NOMO-1 (cell line): ENCODE measurements around the gene RTKN.
"Not testable (repeated sequence)": the region's sequence is repeated elsewhere in the genome, so short reads cannot be mapped to it uniquely, and the experiment has no call there.

Experiments used
- DNase-seq, 2 experiments: peaks; one replicate each; lab custom pipeline; 2025; ENCODE audit not compliant: unreplicated experiment in 2 of 2; lab: John Stamatoyannopoulos, UW

Gene RTKN, protein sequence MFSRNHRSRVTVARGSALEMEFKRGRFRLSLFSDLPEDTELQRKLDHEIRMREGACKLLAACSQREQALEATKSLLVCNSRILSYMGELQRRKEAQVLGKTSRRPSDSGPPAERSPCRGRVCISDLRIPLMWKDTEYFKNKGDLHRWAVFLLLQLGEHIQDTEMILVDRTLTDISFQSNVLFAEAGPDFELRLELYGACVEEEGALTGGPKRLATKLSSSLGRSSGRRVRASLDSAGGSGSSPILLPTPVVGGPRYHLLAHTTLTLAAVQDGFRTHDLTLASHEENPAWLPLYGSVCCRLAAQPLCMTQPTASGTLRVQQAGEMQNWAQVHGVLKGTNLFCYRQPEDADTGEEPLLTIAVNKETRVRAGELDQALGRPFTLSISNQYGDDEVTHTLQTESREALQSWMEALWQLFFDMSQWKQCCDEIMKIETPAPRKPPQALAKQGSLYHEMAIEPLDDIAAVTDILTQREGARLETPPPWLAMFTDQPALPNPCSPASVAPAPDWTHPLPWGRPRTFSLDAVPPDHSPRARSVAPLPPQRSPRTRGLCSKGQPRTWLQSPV

DNA sequence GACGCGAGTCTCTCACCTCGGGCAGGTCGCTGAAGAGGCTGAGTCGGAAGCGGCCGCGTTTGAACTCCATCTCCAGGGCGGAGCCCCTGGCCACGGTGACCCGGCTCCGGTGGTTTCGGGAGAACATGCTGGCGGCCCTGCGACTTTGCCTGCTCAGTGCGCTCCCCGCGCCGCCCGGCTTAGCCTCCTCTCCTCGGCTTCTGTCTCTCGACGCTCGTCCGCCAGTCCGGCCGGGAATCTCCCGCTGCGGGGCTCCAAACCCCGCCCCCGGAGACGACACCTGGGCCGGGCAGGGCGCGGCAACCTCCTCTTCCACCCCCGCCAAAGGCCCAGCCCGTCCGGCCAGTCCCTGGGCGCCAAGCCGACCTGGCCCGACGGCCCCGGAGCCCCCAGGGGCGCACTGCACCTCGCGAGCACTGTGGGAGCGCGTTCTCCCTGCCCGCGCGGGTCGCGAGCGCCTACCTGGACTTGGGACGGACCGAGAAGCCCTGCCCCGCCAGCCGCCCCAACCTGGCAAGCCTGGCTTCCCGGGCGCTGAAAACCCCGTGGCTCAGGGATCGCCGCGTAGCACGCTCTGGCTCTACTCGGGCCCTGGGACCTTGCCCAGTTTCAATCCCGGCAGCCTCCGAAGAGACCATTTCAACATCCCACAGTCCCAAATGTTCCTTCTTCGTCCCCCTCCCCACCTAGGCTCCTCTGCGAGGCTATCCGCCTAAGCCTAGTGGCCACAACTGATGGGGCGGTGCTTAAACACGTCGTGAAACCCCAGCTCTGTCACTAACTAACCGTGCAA is at the start of gene RTKN:
RTKN (minus strand) TSS at position 248 of the 793 bp plus-strand sequence; CDS start at position 127, 121 bp downstream.
- DNase-seq = no peak

DNA sequence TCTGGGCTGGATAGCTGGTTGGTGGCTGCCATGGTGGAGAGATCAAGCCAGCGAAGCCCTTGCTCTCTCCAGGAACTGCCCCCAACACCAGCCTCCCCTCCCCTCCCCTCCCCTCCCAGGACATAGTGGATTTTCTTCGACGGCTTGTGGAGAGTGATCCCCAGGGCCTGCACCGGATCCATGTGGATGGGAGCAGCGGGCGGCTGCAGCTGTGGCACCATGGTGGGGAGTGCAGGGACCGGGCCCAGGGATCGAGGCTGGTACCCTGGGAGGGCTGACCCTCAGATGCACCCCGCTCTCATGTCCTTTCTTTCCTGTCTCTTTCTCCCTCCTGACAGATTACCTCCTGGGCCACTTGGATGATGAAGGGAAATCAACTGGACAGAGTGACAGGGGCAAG is 48.2 kb upstream of the RTKN start:
- no peak for DNase-seq

DNA sequence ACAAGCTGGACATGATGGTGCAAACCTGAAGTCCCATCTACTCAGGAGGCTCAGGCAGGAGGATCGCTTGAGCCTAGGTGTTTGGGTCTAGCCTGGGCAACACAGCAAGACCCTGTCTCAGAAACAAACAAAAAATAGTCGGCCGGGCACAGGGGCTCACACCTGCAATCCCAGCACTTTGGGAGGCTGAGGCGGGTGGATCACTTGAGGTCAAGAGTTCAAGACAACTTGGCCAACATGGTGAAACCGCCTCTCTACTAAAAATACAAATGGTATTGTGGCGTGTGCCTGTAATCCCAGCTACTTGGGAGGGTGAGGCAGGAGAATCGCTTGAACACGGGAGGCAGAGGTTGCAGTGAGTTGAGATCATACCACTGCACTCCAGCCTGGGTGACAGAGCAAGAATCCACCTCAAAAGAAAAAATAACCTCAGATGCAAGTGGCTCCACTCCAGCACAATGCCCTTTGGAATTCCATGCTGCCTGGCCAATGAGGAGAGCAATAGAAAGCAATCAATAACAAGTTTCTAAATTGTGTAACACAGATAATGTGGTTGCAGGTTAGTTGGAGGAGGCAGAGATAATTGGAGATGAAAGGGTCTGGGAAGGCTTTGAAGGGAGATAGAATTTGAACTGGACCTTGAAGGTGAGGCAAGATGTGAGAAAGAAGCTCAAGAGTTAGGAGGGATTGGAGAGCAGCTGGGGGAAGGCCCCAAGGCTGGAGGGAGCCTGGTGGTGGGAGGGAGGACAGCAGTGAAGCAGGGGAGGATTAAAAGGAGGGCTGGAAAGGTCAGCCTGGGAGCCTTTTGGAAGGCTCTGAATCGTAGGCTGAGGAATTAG is 47.1 kb upstream of the RTKN start:
- DNase-seq = no peak

DNA sequence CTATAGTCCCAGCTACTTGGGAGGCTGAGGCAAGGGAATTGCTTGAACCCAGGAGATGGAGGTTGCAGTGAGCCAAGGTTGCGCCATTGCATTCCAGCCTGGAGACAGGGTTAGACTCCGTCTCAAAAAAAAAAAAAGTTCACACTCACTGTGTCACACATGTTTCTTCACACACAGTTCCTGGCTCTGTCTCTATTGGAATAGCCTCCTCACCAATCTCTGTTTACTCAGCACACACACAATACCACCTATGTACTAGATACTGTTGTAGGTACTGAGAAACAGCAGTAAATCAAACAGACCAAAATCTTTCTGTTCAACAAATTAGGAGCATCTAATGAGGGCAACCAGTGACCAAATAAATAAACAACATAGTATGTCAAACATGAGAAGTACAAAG is 44.4 kb upstream of the RTKN start:
- DNase-seq = no peak

DNA sequence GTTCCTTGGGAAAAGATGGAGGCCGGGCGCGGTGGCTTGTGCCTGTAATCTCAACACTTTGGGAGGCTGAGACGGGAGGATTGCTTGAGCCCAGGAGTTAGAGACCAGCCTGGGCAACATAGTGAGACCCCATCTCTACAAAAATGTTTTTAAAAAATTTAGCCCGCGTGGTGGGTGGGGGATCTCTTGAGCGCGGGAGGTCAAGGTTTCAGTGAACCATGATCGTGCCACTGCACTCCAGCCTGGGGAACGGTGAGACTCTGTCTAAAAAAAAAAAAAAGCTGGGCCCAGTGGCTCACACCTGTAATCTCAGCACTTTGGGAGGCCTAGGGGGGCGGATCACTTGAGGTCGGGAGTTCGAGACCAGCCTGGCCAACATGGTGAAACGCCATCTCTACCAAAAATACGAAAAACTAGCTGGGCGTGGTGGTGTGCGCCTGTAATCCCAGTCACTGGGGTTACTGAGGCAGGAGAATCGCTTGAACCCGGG is 42.0 kb upstream of the RTKN start:
- not testable (repeated sequence) for DNase-seq

DNA sequence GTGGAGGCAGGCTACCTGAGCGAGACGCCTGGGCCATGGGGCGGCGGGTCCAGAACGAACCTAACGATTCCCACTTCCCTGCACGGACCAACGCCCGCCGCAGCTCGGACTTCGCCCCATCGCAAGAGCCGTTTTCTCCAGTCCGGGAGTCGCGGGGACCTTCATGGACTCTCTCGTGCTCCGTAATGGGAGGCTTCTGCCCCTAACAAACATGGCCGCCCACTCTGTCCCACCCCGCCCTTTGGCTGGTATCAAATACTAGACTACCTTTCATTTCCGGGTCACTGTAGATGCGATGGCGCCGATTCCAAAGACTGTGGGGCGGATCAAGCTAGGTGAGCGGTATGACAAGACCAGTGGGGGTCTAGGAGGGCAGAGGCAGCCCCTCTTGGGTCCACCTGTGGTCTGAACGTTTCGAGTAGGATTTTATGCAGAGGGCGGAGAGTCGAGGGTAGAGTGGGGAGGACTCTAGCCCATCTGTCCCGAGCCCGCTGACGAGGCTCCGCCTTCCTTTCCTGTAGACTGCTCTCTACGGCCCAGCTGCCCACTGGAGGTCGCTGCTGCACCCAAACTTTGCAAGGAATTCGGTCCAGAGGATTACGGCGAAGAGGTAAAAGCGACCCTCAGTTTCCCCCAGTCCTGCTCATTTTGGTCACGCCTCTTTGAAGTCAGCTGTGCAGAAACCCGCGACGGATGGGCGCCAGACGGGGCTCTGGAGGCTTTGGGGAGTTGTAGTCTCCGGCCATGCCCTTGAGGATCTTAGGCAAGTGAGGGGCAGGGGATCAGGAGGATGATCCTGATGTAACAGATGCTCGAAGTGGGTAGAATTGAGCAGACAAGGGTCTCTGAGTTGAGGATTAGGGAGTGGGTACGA is 41.3 kb upstream of the RTKN start, which contains the start of the genes CCDC142 and TTC31:
CCDC142 (minus strand) TSS at position 198 of the 874 bp plus-strand sequence; CDS start at position 37, 161 bp downstream.
TTC31 (plus strand) TSS at position 281 of the 874 bp plus-strand sequence; CDS start at position 296, 15 bp downstream.
- DNase-seq = peak; percentile 94 to 97

DNA sequence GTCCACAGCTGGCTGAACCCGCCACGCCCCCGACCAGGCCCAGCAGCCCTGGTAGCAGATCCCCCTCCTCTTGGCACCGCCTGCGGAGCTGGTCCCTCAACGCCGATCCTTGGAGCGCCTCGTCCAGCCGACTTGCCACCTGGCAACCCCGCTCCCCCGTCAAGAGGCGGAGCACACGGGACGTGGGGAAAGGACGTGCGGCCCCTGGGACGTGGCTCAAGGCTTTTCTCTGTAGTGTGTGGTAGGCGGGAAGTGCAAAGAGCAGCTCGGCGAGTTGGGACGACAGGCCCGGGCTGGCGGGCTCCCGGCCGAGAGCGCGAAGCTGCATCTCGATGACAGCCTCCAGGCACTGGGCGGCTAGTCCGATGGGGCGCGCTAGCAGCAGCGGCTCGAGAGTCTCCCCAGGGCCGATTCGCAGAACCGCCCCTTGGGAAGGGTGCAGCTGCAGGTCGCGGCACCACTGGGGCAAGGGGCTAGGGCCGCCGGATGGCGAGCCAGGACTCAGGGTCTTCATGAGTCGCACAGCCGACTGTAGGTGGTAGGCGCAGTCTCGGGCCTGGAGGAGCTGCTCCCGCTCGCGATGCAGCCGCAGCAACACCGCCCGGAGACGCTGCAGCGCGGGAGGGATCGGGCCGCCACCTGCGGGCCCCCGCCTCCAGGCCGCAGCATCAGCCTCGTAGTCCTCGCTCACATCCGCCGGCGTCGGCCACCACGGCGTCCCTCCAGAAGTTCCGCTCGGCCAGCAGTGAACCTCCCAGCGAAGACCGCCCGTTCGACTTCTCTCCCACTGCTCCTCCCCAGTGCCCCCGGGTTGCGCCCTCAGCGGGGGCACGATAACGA is 40.4 kb upstream of the RTKN start:
- DNase-seq = peak; percentile 67 to 75

DNA sequence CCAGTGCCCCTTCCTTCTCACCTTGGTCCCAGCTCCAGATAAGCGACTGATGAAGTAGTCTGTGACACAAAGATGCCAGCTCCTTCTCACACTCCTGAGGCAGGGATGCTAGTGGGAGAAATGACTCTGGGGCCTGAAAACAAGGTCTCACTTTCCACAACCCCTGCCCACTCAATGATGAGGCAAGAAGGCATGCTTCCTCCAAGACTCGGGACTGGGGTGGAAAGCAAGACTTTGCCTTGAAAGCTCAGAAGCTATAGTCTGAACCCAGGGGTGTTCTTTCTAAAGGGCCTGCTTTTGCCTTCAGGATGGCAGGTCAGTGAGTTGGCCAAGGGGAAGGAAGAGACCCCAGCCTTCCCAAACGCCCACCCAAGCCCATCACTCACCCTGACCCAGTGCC is 39.7 kb upstream of the RTKN start:
- no peak for DNase-seq

DNA sequence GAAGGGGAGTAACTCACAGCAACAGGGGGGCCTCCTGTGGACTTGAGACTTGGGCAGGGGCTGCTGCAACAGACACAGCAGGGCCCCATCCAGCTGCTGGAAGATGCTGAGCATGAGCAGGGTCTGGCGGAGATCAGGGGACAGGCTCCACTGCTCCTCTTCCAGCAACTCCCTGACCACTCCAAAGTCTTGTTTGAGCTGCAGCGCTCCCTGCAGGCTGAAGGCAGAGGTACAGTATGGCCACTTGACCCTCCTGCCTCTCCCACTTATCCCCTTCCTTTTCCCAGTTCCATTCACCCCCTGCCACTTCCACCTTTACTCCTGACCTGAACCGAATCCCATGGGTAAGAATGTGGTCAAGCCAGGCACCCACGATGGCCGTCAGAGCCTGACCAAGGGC is 33.2 kb upstream of the RTKN start:
- no peak for DNase-seq

DNA sequence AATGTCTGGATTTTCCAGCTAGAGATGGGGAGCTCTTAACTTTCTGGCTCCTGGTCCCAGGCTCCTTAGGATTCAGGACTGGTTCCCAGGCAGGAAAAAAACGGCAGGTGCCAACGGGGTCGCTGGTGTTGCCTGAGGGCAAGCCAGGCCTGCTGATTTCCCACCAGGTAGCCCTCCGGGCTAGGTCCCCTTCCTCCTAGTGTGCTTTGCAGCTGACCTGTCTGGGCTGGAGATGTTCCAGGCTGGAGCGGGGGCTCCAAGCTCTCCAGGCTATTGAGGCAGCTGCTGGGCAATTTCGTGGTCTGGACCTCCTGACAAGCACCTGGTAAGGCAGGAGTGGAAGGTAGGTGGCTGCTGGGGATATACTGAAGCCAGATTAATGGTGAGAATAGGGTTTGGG is 32.7 kb upstream of the RTKN start:
- no peak for DNase-seq

DNA sequence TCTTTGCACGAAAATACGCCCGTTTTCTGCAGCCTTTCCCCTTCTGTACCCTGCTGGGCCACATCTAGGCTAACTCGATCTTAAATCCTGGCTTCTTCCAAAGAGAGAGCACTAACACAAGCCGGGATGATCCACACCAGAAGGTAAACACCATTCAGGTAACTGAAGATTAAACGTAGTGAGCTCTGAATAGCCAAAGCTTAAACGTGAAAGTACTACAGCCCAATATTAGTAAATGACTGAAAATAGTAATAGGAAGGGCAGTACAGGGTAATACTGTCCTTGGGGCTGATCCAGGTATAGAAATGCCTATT is 31.2 kb upstream of the RTKN start:
- DNase-seq = no peak

DNA sequence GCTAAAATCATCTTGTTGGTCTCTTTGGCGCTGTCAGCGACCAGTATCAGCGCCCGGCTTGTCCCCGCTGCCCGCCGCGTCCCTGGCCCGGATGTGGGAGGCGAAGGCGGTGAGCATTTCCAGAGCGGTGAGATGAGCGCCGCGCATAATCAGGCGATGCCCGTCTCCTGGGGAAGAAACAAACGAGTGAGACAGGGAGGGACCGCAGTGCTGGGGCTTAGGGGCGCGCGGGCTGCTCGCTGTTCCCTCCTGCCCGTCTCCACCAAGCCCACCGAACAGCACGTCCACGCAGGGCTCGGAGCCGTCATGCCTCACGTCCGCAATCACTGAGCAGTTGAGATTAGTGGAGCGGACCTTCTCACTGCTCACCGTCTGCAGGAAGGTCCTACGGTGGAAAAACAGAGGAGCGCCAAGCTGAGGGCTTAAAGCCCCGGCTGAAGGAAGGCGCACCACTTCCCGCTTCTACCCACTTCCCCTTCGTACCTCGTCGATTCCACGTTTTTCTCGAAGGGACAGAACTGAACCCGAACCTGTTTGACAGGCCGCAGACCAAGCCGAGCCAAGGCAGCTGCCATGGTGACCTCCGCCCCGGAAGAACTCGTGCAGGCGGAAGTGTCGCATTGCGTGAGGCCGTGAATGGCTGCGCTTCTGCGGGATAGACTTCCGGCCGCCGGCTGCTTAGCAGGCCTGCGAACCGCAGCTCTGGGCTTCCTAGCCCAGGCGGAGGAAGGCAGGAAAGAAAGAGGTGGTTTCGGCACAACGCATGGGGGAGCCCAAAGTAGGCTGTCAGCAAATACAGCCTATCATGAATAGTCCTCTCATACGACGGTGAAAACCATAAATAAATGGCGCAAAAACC is 30.6 kb upstream of the RTKN start, which contains the start of gene MRPL53:
MRPL53 (minus strand) TSS at position 595 of the 859 bp plus-strand sequence; CDS start at position 575, 20 bp downstream.
- peak; percentile 90 to 93 for DNase-seq

DNA sequence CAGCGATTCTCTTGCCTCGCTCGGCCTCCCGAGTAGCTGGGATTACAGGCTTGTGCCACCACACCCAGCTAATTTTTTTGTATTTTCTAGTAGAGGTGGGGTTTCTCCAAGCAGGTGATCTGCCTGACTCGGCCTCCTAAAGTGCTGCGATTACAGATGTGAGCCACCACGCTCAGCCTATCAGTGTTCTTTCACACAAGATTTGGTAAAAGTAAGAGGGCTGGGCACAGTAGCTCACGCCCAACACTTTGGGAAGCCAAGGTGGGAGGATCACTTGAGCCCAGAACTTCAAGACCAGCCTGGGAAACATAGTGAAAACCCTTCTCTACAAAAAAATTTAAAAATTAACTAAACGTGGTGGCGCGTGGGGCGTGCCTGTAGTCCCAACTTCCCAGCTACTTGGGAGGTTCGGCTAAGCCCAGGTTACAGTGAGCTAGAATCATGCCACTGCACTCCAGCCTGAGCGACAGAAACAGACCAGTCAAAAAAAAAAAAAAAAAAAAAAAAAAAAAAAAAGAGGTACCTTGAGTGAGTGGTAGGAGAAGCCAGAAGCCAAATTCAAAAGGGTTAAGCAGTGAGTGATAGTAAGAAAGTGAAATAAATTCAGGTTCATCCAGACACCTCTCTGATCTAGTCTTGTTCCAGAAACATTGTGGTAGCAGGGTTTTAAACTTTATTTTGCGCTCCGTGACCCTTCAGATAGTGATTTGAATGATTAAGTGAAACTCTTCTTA is 29.8 kb upstream of the RTKN start:
- peak in 1 of 2 experiments; percentile 19 for DNase-seq

DNA sequence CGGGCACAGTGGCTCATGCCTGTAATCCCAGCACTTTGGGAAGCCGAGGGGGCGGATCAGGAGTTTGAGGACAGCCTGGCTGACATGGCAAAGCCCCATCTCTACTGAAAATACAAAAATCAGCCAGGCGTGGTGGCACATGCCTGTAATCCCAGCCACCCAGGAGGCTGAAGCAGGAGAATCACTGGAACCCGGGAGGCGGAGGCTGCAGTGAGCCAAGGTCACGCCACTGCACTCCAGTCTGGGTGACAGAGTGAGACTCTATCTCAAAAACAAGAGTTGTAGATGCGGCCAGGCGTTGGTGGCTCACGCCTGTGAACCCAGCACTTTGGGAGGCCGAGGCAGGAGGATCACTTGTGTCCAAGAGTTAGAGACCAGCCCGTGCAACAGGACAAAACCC is 29.0 kb upstream of the RTKN start:
- not testable (repeated sequence) for DNase-seq

DNA sequence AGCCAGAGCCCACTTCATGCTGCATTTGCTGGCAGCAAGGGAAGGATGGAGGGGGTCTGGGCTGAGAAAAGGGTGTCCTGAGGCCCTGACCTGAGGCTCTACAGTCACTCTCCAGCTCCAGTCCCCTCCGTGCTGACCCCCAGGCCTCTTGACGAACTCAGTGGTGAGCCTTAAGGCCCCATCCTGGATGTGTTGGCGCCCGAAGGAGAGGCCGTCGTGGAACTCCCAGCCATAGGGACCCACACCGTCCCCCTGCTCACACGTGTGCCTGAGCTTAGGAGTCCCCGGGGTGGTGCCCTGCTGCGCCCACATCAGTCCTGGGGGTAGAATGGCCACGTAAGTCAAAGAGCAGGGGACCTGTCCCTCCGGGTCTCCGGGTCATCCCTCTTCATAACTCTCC is 22.7 kb upstream of the RTKN start:
- DNase-seq = no peak

DNA sequence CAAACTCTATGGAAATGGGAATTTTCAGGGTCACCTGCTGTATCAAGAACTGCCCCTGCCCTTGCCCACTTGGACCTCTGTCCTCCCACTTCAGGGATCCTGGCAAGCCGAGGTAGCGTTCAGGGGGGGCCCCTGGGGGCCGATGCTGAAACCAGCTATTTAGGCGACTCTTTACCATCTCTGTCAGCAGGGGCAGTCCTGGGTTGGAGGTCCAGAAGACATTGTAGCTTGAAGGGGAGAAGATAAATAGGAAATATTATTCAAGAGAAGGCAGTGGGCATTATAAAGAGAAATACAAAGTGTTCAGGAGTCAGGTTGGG is 21.0 kb upstream of the RTKN start:
- no peak for DNase-seq
